ENCODE data around the gene SATB1. TPM values are rescaled to one million over a fixed set of nuclear protein-coding genes. Genes with fewer than 3 reads are reported as not detected.

Gene SATB1
- total RNA-seq, 1 experiment from 2014 or later = 15.6 TPM

- H3K9me3 ChIP-seq (ENCODE audit: low read length) = no peaks in the 10 kb centered on the region
- no TSS peak for BruUV-seq (replicated peaks)
- no peak overlapping the region for H3K4me3 ChIP-seq (ENCODE audit: low read length)
- no peaks in the 10 kb centered on the region for H3F3A ChIP-seq (ENCODE audit: low read length, unreplicated experiment)
- H3K79me2 ChIP-seq (ENCODE audit: low read length) = no peaks in the 10 kb centered on the region
- H3K4me2 ChIP-seq (ENCODE audit: low read length) = no peak overlapping the region
- TF ChIP-seq EZH2phosphoT487 (IDR thresholded peaks at IDR 0.05; ENCODE audit: borderline replicate concordance, low read length) = no peak
- no peak for TF ChIP-seq EZH2 (IDR thresholded peaks at IDR 0.05; ENCODE audit: low read length, unreplicated experiment)
- no peak for TF ChIP-seq CTCF (conservative IDR thresholded peaks at IDR 0.05; ENCODE audit: low read depth, low read length)
- CTCF ChIA-PET = no interaction called here
- POLR2A ChIA-PET (ENCODE audit: unreplicated experiment) = no interaction called here
- no peaks in the 10 kb centered on the region for H4K20me1 ChIP-seq (ENCODE audit: low read length)
- no peaks in the 10 kb centered on the region for H3K9me2 ChIP-seq (replicated peaks; ENCODE audit: low read length)
- no peaks in the 10 kb centered on the region for H3K36me3 ChIP-seq (ENCODE audit: low read depth, low read length)
- no peak overlapping the region for H2AFZ ChIP-seq (ENCODE audit: low read length)
- no peaks in the 10 kb centered on the region for H3K4me1 ChIP-seq (ENCODE audit: insufficient read depth, low read length)
- ATAC-seq (no peak), DNase-seq (no peak)
- no peaks in the 10 kb centered on the region for H3K27me3 ChIP-seq (ENCODE audit: low read length)
- intact Hi-C loops (cut with micrococcal nuclease) = no loop called here
- H3K9ac ChIP-seq (ENCODE audit: low read length) = no peak overlapping the region
- no peak overlapping the region for H3K27ac ChIP-seq (ENCODE audit: low read length)
Measured at GRCh38 chr3:18410205-18410604, 14.9 kb downstream of the SATB1 start.

GRCh38 chr3:18409266-18409665 lies 15.9 kb downstream of the SATB1 start:
- Histone ChIP-seq H3K27ac (ENCODE audit: low read length) (no peak overlapping the region), H3K4me1 (ENCODE audit: insufficient read depth, low read length) (no peaks in the 10 kb centered on the region), H3K4me3 (ENCODE audit: low read length) (no peak overlapping the region), H4K20me1 (ENCODE audit: low read length) (no peaks in the 10 kb centered on the region), H3K4me2 (ENCODE audit: low read length) (no peak overlapping the region), H3K9me2 (replicated peaks; ENCODE audit: low read length) (no peaks in the 10 kb centered on the region), H3K9ac (ENCODE audit: low read length) (no peak overlapping the region), H2AFZ (ENCODE audit: low read length) (no peak overlapping the region), H3F3A (ENCODE audit: low read length, unreplicated experiment) (no peaks in the 10 kb centered on the region), H3K79me2 (ENCODE audit: low read length) (no peaks in the 10 kb centered on the region), H3K27me3 (ENCODE audit: low read length) (no peaks in the 10 kb centered on the region), H3K9me3 (ENCODE audit: low read length) (no peaks in the 10 kb centered on the region), H3K36me3 (ENCODE audit: low read depth, low read length) (no peaks in the 10 kb centered on the region)
- ChIA-PET POLR2A (ENCODE audit: unreplicated experiment) (no interaction called here), CTCF (no interaction called here)
- BruUV-seq (replicated peaks) = no TSS peak
- no peak for TF ChIP-seq CTCF (conservative IDR thresholded peaks at IDR 0.05; ENCODE audit: low read depth, low read length)
- no peak for TF ChIP-seq EZH2phosphoT487 (IDR thresholded peaks at IDR 0.05; ENCODE audit: borderline replicate concordance, low read length)
- TF ChIP-seq EZH2 (IDR thresholded peaks at IDR 0.05; ENCODE audit: low read length, unreplicated experiment) = no peak
- DNase-seq (no peak), ATAC-seq (no peak)
- intact Hi-C loops (cut with micrococcal nuclease) = no loop called here

- ChIA-PET POLR2A (ENCODE audit: unreplicated experiment) (no interaction called here), CTCF (no interaction called here)
- no TSS peak for BruUV-seq (replicated peaks)
- Histone ChIP-seq H3K36me3 (ENCODE audit: low read depth, low read length) (no peaks in the 10 kb centered on the region), H2AFZ (ENCODE audit: low read length) (no peak overlapping the region), H3K4me1 (ENCODE audit: insufficient read depth, low read length) (no peaks in the 10 kb centered on the region), H3F3A (ENCODE audit: low read length, unreplicated experiment) (no peaks in the 10 kb centered on the region), H3K4me2 (ENCODE audit: low read length) (no peak overlapping the region), H3K79me2 (ENCODE audit: low read length) (no peaks in the 10 kb centered on the region), H3K27me3 (ENCODE audit: low read length) (no peaks in the 10 kb centered on the region), H4K20me1 (ENCODE audit: low read length) (no peaks in the 10 kb centered on the region), H3K9me3 (ENCODE audit: low read length) (no peaks in the 10 kb centered on the region), H3K9ac (ENCODE audit: low read length) (no peak overlapping the region), H3K4me3 (ENCODE audit: low read length) (no peak overlapping the region), H3K9me2 (replicated peaks; ENCODE audit: low read length) (no peaks in the 10 kb centered on the region), H3K27ac (ENCODE audit: low read length) (no peak overlapping the region)
- ATAC-seq = no peak
- intact Hi-C loops (cut with micrococcal nuclease) = no loop called here
- TF ChIP-seq CTCF (conservative IDR thresholded peaks at IDR 0.05; ENCODE audit: low read depth, low read length) (no peak), EZH2phosphoT487 (IDR thresholded peaks at IDR 0.05; ENCODE audit: borderline replicate concordance, low read length) (no peak), EZH2 (IDR thresholded peaks at IDR 0.05; ENCODE audit: low read length, unreplicated experiment) (no peak)
- DNase-seq = no peak
Measured at GRCh38 chr3:18405141-18405540, 20.0 kb downstream of the SATB1 start.
